Hematopoietic multipotent progenitor cell treated with erythropoietin and hydrocortisone succinate and interleukin-3 and kit ligand, for 15 days (in vitro differentiated cells): Measurements from ENCODE around the gene DMAC1.

Source experiments
- DNase-seq: peaks from one replicate; pipeline ENCODE4 v3.0.0-alpha.2; 2015; ENCODE audit warnings: low spot score

The DMAC1 gene

DNA sequence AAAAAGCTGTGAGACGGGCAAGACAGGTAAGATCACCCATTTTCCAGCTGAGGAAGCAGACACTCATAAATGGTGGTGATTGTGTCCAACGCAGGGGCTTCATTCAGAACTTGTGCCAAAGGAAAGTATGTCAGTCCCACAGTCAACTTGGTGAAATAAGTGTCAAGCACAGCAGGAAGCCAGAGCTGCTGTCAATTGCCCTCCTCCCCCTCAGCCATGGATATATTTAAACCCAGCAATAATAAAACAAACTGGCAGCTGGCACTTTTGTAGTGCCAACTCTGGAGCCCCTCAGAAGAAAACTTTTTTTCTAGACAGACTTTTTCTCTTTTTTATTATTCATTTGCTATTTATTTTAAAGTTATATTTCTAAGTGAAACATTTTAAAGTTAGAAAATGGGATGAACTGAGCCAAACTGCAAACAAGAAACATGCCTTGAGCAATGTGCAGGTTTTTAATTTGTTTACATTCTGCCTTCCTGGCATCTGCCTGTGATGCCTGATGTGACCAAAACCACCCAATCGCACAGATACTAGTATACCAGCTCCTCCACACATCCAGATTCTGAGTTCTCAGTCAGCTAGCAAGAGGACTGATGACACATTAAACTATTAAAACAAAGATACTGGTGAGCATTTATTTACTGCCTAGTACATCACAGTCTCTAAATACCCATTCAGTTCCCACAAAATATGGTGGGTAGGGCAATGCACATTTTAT is 17.0 kb downstream of the DMAC1 start:
- no peak for DNase-seq

- DNase-seq: no peak
Observed at GRCh38 chr9:7780261-7780988, 19.2 kb downstream of the DMAC1 start.

DNA sequence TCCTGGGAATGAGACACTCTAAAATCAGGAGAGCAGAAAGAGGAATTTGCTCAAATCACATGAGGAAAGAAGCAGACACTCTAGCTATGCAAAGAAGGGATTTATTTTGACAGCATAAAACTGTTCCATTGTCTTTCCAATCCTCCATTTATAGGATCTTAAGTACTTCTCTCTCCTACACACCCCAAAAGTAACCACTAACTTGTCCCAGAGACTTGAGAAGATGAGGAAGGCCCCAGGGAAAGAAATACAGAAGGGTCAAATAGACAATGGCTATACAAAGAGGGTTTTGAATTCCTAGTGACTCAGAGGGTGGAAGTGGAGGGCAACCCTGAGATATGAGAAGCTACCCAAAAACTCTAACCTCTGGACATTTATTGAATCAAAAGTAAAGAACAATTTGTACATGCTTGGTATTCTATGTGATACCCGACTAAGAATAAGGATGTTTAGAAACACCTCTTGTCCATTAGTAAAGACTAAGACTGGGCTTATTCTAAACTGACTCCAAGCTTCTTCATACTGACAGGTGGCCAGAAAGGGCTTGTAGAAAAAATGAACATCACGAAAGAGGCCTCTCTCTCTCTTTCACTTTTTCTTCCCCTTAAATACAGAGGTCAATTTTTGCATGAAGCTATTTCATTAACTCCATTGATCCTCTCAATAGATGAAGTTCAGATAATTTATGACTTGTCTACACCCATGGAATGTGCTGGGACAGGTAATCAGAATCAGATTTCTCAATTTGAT is 20.6 kb downstream of the DMAC1 start:
- no peak for DNase-seq

DNA sequence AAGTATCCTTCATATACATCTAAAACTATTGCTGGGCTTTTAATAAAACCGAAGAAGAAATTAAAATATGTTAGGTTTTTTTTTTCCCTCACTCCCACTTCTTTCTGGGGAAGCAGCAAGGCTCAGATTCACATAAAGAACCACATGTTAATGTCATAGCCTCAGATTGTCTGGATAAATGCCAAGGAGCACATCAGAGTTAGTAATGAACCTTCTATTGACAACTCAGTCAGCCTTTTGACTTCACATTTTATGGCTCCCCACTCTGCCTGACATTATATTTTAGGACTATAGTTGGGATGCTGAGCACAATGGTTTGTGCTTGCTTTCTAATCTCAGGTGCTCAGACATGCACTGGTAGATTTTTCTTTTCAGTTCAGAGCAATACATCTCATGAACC is 21.8 kb downstream of the DMAC1 start:
- no peak for DNase-seq

GRCh38 chr9:7770111-7770510 is 29.5 kb downstream of the DMAC1 start:
- DNase-seq: no peak

- DNase-seq: no peak
Observed at GRCh38 chr9:7762600-7762999, 37.0 kb downstream of the DMAC1 start.

- no peak for DNase-seq
Observed at GRCh38 chr9:7760014-7760415, 39.6 kb downstream of the DMAC1 start.

DNA sequence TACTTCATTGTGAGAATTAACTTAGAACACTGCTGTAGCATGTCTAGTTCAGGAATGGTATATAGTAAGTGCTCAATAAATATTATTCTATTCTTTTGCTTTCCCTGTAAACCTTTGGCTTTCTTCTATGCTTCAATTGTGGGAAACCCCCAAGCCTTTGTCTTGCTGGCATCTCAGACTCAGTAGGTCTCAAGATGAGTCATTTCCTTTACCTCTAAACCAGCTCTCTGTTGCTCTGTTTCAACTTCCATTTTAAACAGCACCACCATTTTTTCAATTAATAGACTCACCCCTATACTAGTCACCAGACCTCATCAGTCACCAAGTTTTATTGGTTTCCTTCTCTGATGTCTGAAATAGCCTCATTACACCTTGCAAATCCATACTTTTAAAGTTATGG is 43.5 kb downstream of the DMAC1 start:
- no peak for DNase-seq

DNA sequence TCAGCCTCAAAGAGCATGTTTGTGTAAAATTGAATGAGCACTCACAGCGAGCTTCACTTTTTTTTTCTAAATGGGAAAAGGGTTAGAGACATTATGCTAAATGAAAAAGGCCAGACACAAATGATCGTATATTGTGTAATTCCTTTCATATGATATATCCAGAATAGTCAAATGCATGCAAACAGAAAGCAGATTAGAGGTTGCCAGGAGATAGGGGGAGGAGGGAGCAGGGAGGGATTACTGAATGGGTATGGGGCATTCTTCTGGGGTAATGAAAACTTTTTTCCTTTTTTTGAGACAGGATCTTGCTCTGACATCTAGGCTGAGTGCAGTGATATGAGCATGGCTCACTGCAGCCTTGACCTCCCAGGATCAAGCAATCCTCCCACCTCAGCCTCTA is 47.1 kb downstream of the DMAC1 start:
- no peak for DNase-seq
